Hematopoietic multipotent progenitor cell treated with erythropoietin and hydrocortisone succinate and interleukin-3 and kit ligand, for 6 days (in vitro differentiated cells): ENCODE measurements around the gene TMEM190.
"Not testable (repeated sequence)": the region's sequence is repeated elsewhere in the genome, so short reads cannot be mapped to it uniquely, and the experiment has no call there.

Source experiments
- DNase-seq: peaks from one replicate; pipeline ENCODE4 v3.0.0-alpha.2; 2015

The TMEM190 gene

DNA sequence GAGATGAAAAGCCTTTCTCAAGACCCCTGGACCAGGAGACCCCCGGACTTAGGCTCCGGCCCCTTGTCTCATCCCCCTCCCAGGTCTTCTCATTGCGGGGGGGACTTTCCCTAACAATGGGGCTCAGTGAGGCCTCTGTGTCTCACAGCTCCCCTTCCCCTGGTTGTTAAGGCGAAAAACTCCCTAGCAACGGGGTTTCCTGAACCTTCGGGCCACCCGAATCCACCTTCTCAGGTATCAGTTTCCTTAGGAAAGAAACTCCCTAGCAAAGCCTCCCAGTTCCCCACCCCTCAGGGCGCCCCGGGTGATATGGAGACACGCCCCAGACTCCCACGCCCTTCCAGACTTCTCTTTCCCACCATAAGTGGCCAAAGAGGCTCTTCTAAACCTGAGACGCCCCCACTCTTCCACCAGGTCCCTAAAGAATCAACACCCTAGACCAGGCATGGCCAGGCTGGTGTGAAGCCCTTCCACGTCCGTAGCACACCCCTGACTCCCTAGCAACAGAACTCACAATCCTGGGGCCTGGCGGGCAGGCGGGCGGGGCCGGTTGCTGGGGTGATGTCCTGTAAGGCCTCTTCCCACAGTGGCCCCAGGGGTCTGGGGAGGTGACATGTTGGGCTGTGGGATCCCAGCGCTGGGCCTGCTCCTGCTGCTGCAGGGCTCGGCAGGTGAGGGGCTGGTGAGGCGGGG, at the start of gene TMEM190:
Gene TMEM190, plus strand, starts transcription at position 586 of the 693 bp plus-strand sequence. Its CDS starts 28 bp downstream, at position 614.
- DNase-seq: peak; percentile 34

DNA sequence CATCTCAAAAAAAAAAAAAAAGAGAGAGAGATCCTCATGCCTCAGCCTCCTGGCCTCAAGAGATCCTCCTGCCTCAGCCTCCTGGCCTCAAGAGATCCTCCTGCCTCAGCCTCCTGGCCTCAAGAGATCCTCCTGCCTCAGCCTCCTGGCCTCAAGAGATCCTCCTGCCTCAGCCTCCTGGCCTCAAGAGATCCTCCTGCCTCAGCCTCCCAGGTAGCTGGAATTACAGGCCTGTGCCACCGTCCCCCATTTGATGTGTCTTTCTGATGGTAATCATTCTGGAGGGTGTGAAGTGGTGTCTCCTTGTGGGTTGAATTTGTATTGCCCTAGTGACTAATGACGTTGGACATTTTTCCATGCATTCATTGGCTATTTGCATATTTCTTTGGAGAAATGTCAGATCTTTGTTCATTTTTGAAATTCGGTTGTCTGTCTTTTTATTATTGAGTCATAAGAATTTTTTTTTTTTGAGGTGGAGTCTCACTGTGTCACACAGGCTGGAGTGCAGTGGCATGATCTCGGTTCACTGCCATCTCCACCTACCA, 47.8 kb upstream of the TMEM190 start:
- DNase-seq: not testable (repeated sequence)

DNA sequence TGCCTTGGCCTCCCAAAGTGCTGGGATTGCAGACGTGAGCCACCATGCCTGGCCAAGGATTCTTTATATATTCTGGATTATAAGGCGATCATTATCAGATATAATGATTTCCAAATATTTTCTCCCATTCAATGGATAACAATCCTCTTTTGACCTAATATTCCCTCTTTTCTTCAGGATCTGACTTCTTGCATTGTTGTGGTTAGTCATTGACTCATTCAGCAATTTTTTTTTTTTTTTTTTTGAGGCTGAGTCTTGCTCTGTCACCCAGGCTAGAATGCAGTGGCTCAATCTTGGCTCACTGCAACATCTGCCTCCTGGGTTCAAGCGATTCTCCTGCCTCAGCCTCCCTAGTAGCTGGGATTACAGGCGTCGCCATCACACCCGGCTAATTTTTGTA, 46.8 kb upstream of the TMEM190 start:
- DNase-seq: not testable (repeated sequence)

DNA sequence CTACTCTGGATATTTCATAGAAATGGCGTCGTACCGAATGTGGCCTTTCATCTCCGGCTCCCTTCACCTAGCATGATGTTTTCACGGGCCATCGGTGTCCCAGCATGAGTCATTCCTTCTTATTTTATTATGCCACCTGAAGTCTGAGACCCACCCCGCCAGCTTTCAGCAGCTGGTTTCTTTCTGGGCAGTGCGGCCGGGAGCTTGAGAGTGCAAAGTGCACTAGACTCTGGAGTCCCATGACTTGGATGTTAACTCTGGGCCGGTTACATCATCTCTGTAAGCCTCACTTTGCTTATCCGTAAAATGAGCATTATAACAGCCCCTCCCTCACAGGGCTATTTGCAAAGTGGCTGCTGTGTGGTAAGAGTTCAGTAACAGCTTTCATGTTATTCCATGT, 42.8 kb upstream of the TMEM190 start:
- DNase-seq: no peak

DNA sequence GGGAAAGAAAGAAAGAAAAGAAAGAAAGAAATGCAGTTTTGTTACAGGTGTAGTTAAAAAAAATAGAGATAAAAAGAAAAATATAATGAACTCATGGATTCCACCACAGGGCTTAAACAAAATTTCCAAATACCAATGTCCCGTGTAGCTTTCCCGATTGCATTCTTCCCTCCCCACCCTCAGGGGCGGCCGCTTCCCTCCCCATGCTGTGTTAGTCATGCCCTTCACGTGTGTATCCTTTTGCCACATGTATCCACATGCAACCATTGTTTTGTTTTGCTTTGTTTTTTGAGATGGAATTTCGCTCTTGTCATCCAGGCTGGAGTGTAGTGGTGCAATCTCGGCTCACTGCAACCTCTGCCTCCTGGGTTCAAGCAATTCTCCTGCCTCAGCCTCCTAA, 40.5 kb upstream of the TMEM190 start:
- no peak for DNase-seq

DNA sequence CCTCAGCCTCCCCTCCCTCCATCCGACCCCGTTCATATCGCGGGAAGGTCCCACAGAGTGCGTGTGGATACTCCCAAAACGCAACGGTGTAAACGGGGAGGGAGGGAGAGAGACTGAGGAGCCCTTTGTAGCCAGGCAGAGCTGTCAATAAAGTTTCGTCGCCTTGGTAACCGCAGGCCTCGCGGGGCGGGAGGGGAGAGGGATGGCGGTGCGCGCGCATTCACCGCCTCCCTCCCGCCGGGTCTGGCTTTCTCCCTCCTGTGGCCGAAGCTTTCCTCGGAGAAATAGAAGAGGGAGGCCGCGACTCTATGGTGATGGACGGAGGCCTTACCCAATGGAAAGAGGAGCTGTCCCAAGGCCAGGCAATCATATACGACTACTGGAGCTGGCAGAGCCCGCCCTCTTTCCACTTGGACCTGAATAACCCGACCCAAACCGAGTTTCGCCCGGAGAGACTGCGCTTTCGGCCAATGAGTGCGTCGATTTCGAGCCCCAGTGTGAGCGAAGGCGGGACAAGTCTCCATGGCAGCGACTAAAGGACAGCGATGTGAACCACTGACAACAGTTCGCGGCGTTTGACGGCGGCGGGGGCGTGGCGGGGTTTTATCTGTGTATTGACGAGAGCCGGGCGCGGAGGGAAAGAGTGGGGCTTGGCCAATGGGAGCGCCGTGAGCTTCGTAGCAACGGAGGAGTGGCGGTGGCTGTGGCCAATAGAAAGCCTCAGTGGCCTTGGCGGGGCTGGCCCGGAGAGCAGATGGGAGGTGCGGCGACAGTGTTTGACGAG, 37.3 kb upstream of the TMEM190 start, which contains the start of gene KMT5C:
Gene KMT5C, plus strand, starts transcription at position 772 of the 784 bp plus-strand sequence. CDS start 2,061 bp downstream, outside the sequence.
- peak; percentile 100 for DNase-seq

DNA sequence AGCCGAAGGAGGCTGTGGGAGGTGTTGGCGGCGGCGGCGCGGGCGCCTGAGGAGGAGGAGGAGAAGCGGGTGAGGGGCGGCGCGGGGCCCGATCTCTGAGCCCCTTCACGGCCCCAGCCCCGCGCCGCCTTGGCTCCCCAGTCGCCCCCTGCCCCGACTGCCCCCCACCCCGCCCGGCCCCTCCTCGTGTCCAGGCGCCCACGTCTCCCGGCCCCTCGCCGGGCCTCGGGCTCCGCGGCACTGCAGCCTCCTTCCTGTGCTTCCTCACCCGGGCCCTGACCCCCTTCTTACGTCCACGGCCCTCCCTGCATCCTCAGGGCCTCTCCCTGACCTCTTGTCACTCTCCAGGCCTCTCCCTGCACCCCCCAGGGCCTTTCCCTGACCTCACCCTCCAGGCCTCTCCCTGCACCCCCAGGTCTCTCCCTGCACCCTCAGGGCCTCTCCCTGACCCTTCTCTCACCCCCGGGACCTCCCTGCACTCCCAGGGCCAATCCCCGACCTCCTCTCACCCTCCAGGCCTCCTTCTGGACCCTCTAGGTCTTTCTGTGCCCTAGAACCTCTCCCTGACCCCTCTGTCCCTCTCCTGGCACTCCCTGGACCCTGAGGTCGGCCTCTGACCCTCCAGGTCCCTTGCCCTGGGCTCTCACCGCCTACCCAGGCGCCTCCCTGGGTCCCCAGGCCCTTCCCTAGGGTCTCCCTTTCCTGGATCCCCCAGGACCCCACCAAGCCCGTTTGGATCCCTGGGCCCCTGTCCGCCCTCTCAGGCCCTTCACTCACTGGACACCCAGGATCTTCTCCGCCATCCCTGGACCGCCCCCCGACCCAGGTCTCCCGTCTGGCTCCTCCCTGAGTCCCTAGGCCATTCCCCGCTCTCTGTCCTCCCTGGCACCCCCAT, 36.5 kb upstream of the TMEM190 start:
- DNase-seq: peak; percentile 52

DNA sequence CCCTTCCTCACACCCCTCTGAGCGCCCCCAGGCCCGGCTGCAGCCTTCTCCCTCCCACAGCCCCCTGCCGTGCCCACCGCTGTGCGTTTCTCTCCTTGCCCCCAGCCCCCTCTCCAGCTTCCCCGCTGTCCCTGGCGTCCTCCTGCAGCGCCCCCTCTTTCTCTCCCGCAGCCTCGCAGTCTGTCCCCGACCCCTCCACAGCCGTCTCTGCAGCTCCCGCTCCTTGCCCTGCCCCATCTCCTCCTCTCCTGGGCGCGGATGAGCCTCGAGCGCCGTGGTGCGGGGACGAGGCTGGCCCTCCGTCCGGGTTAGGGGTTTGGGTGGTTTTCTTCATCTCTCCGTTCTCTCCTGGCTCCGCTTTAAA, 35.9 kb upstream of the TMEM190 start:
- peak; percentile 55 for DNase-seq

DNA sequence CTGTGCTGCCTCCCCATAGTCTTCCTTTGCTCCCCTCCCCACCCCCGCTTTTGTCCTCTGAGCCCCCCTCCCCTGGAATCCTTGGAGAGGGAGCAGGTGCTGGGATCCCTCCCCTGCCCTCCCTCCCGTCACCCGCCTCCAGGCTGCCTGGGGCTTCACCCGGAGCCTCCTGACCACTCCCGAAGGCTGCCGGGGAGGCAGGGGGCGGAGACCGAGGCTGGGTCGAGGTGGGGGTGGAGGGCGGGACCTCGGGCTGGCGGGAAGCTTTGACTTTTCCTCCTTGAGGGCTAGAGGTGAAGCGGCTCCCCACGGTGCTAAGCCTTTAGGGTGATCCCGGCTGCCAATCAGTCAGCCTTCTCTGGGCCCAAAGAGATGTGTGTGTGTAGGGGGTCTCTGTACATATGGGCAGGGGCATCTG, 35.4 kb upstream of the TMEM190 start:
- peak; percentile 90 for DNase-seq

DNA sequence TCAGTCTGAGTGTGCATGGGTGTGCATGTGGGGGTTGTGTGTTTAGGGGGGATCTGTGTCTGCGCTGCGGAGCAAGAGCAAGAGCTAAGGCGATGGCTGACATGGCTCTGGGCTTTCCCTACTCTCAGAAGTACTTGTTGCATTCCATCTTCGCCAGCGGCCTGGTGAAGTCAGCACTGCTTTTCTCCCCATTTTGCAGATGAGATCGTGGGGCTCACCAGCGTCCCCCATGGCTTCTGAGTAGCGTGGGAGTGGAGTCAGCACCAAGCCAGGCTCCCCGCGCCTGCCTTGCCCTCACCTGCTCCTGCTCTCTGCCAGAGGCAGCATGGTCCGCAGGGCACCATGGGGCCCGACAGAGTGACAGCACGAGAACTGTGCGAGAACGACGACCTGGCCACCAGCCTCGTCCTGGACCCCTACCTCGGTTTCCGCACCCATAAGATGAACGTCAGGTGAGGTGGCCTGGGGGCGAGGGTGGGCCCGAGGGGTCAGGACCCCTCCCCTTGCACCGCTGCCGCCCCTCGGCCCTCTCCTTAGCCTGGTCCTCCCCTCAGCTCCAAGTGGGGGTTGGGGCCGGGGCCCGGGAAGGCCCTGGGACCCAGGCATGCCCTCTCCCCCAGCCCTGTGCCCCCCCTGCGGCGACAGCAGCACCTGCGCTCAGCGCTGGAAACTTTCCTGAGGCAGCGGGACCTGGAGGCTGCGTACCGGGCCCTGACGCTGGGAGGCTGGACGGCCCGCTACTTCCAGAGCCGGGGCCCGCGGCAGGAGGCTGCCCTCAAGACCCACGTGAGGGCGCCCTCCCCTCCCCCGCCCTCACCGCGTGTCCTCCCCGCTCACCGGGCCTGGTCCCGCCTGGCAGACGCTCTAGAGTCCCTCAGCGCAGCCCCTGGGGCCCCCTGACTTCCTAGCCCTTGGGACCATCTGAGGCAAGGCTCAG, 34.8 kb upstream of the TMEM190 start:
- DNase-seq: no peak

DNA sequence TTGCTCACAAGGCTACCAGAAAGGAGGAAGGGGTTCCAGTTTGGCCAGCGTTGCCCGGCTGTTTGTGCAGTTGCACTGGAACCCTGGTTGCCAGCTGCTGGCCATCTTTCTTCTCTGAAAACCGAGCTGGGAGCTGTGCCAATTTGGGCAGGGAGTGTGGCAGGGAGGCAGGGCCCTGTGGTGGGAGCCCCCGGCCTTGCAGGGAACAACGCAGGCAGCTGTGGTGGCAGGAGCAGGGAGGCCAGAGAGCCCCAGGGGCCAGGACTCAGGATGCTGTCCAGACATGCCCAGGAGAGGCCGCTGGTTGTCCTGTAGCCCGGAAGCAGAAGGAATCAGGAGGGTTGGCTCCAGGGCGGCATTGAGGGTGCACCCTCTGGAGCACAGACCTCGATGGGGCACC, 32.2 kb upstream of the TMEM190 start:
- DNase-seq: peak; percentile 61

DNA sequence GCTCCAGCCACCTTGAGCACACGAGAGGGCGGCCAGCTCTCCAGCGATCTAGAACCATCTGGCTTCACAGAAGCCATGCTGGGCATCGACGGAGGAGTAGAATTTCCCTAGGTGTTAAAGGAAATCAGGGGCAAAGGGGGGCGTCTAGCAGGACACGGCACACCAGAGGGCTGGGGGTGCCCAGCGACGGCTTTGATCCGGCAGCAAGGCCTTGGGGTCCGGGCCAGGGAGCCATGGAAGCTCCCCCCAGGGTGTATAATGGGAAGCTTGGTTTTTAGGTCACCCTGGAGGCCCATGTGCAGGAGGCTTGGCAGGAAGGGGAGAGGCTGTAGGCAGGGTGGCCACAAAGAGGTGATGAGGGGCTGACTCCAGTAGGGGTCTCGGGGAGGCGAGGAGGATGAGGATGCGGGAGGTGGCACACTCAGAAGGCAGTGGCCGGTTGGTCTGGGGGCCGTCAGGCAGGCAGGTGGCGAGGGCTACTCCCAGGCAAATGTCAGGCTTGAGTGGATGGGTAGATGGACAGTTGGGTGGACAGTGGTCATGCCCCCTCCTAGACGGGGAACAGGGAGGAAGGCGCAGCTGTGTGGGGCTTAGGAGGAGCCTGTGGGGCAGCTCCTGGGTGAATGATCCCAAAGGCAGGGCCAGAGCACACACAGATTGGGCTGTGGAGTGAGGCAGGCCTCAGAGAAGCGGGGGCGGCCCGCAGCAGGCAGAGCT, 31.4 kb upstream of the TMEM190 start:
- no peak for DNase-seq

DNA sequence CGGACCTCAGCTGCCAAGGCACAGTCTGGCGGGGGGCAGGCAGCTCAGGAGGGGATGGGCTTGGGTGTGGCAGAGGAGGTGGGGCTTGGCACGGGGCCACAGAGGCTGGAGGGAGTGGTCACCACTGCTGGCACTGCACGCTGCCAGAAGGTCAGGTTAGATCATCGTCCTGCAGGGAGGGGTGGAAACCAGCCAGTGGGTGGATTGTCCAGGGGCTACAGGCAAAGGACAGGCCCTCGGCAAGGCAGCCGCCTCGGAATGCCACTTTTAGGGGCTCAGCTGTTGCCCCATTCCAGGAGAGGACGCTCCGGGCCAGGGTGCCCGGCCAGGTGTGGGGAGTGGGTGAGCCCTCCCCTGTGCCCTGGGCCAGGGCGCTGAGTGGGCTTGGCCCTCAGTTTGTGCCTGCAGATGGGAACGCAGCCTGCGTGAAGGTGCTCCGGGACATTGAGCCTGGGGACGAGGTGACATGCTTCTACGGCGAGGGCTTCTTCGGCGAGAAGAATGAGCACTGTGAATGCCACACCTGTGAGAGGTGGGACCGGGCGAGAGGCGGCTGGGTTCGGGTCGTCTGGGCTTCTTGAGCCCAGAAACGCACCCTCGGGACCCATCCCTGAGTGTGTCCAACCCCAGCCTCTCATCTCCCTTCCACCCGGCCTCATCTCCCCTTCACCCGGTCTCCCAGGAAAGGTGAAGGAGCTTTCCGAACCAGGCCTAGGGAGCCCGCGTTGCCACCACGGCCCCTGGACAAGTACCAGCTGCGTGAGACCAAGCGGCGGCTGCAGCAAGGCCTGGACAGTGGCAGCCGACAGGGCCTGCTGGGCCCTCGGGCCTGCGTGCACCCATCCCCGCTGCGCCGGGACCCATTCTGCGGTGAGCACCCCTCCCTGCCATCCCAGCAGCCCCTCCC, 30.6 kb upstream of the TMEM190 start:
- DNase-seq: peak; percentile 78

DNA sequence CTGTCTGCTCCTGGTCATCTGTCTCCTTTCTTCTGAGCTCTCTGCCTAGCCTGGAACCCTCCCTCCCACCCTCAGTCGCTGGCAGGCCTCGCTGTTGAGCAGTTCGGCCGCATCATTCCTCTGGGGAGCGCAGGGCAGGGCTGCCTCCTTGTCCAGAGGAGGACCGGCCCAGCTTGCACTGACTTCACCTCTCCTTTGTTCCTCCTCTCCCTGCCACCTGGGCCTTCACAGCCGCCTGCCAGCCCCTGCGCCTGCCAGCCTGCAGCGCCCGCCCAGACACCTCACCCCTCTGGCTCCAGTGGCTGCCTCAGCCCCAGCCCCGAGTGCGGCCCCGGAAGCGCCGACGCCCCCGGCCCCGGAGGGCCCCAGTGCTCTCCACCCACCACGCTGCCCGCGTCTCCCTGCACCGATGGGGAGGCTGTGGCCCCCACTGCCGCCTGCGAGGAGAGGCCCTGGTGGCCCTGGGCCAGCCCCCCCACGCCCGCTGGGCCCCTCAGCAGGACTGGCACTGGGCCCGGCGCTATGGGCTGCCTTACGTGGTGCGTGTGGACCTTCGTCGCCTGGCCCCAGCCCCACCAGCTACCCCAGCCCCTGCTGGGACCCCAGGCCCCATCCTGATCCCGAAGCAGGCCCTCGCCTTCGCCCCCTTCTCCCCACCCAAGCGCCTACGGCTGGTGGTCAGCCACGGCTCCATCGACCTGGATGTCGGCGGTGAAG, 29.7 kb upstream of the TMEM190 start:
- DNase-seq: no peak

DNA sequence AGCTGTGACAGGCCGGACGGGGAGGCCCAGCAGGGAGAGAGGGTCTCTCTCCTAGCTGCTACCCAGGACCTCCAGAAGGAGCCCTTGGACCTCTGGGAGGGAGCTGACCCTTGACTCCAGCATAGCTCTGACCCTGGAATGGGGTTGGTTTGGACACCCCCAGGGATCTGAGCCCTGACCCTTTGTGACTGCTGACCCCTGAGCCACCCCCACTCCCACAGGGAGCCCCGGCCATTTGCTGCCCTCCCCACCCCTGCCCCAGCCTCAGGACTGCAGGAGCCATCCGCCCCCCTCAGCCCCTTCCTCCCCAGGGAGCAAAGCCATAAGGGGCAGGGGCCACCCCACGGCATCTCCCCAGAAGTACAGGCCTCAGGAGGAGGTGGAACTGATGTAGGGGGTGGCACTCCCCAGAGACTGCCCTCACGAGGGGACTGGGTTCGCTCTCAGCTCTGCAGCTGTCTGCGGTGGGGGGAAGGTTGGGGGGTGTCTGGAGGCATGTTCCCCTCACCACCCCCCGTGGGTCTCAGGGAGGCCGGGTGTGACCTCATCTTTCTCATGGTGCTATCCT, 29.1 kb upstream of the TMEM190 start:
- no peak for DNase-seq

DNA sequence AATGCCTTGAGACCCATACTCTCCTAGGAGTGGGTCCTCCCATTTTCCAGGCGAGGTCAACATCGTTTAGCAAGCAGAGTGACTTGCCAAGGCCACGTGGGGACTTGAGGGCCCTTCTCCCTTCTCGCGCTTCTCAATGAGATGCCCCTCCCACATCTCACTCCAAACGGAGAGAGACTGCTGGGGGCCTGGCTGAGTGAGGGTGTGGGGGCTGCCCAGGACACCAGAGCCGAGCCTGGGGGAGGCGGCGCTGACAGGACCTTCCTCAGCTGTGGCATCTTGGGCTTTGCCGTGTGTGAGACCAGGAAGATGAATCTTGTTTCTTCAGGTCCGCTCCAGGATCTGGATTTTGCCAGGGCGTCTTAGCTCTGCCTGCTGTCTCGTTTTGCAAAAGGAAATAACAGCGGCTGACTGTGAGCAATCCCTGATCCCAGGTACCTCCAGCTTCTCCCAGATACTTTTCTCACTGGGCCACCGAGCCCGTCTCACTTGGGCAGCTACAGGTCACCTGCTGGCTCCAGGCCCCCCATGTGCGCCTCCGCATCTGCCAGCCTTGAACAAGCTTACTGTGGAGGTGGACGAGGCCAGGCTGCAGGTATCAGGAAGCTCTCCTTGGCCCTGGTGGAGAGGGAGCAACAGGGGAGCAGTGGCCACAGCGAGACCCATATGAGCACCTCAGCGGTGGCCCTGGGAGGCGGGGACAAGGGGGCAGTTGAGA, 28.1 kb upstream of the TMEM190 start:
- DNase-seq: no peak

DNA sequence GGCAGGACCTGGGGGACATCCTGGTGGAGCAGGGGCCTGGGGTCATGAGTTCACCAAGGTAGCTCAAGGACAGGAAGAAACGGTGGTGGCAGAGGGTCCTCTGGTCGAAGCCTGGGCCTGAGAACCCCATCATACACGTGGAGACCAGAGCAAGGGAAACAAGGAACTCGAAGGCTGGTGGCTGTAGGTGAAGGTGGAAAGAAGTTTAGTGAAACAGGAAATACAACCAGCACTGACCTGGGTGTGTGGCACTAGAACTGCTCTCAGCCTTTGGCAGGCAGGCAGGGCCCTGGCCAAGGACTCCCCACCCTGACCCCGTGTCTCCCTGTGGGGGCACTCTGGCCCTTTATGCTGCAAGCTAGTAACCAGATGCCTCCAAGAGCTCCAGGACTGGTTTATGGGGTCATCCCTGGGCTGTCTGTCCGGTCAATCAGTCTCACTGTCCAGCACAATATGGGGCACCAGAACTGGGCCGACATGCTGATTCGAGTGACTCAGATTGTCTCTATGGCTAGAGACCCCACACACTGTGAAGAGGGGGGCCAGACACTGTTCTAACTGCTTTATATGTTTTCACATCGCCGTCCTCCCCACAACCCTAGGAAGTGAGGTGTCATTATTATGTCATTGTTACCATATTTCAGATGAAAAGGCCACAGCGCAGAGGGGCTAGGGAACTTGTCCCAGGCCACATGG, 25.9 kb upstream of the TMEM190 start:
- DNase-seq: no peak

DNA sequence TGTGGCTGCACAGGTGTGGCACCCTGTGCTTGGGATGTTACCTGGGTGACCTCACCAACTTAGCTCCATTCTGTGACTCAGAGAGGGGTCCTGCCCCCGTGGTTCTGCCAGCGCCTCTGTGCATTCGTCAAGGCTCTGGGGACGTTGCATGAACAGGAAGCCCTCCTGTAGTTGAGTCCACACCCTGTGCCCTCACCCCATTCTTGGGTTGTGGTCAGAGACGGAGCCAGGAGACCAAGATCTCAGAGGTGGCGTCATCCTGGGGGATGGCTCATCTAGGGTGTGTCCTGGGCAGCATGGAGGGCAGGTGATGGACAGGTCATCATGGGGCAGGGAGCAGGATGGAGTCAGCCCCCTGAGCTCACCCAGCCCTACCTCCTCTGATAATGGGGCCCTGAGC, 24.6 kb upstream of the TMEM190 start:
- DNase-seq: no peak
